ENCODE measurements around the gene TSPAN14. TPM values are rescaled to one million over a fixed set of nuclear protein-coding genes. Genes with fewer than 3 reads are reported as not detected.
"Not testable (repeated sequence)": the region's sequence is repeated elsewhere in the genome, so short reads cannot be mapped to it uniquely, and the experiment has no call there.

The TSPAN14 gene
- total and polyA plus RNA-seq, 12 donors: 13.1 to 112 (median 45.5) TPM

DNA sequence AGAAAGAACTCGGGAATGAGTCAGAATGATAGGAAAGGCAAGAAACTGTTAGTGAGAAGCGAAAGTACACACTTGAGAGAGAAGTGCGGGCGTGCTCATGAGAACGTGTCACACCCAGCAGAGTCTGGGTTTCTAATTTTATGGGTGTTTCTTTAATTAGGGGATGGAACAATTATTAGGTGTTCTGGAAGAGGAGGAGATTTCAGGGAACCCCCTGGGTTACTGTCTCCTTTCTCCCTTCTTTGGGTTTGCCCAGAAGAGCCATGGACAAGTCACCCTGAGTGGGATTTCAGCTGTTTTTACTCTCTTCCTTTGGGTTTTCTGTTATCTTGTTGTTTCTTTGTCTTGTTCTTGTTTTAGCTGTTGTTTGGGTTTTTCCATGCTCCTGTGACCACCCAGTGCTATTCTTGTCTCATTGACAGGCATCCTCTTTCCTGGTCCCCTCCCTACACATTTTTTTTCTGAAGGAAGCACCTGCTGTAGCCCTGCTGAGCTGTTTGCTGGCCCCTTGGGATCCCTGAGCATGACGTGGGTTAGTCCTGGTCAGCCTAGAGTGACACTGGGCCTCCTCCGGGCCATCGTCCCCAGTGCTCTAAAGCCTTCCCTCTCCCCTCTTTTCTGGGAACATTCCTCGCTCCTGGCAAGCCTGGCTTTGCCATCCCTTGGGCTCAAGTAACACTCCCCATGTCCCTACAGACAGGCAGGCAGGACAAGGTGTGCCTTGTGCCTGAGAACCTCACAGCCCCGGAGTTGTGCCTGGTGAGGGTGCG is 87.1 kb downstream of the TSPAN14 start:
- WGBS, 4 donors: 65 to 74% (median 73%) methylated on average over 11 of the region's 11 CpGs
- no peaks in the 10 kb centered on the region for H3K9me3 ChIP-seq (replicated peaks in 1 of 3)
- intact Hi-C loops (cut with DNase I): no loop called here
- TF ChIP-seq POLR2A (IDR thresholded peaks at IDR 0.05): no peak
- TF ChIP-seq, protein P1, sequence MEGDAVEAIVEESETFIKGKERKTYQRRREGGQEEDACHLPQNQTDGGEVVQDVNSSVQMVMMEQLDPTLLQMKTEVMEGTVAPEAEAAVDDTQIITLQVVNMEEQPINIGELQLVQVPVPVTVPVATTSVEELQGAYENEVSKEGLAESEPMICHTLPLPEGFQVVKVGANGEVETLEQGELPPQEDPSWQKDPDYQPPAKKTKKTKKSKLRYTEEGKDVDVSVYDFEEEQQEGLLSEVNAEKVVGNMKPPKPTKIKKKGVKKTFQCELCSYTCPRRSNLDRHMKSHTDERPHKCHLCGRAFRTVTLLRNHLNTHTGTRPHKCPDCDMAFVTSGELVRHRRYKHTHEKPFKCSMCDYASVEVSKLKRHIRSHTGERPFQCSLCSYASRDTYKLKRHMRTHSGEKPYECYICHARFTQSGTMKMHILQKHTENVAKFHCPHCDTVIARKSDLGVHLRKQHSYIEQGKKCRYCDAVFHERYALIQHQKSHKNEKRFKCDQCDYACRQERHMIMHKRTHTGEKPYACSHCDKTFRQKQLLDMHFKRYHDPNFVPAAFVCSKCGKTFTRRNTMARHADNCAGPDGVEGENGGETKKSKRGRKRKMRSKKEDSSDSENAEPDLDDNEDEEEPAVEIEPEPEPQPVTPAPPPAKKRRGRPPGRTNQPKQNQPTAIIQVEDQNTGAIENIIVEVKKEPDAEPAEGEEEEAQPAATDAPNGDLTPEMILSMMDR (IDR thresholded peaks at IDR 0.05): no peak
- no peaks in the 10 kb centered on the region for H3K27me3 ChIP-seq
- no peak overlapping the region for H3K27ac ChIP-seq
- no peaks in the 10 kb centered on the region for H3K36me3 ChIP-seq (replicated peaks in 1 of 2)
- H3K4me1 ChIP-seq (replicated peaks in 1 of 2): no peaks in the 10 kb centered on the region
- peak in 1 of 7 donors; percentile 52 for DNase-seq
- no peak overlapping the region for H3K4me3 ChIP-seq

DNA sequence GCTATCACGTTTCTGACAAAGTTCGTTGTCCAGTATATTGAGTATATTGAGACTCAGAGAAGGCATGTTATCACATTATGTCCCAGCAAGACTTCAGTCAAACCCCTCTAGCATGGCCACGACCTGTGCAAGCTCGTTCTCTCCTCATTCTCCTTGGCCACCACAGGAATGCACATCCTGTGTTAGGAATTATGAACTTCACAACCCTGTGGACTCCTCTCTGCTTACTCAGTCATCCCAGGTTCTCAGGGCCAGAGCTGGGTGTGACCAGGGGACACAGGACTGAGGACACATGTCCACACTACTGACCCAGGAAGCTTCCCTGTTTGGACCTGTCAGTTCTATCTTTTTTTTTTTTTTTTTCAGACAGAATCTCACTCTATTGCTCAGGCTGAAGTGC is 87.9 kb downstream of the TSPAN14 start:
- H3K27me3 ChIP-seq: no peaks in the 10 kb centered on the region
- 70 to 76% (median 75%) methylated on average over 4 of the region's 4 CpGs for WGBS, 4 donors
- no peaks in the 10 kb centered on the region for H3K9me3 ChIP-seq (replicated peaks in 1 of 3)
- H3K4me1 ChIP-seq (replicated peaks in 1 of 2): no peaks in the 10 kb centered on the region
- TF ChIP-seq, protein P1 (IDR thresholded peaks at IDR 0.05): no peak
- TF ChIP-seq POLR2A (IDR thresholded peaks at IDR 0.05): no peak
- intact Hi-C loops (cut with DNase I): no loop called here
- H3K27ac ChIP-seq: no peak overlapping the region
- H3K4me3 ChIP-seq: no peak overlapping the region
- H3K36me3 ChIP-seq (replicated peaks in 1 of 2): no peaks in the 10 kb centered on the region
- peak in 1 of 7 donors; percentile 17 for DNase-seq

DNA sequence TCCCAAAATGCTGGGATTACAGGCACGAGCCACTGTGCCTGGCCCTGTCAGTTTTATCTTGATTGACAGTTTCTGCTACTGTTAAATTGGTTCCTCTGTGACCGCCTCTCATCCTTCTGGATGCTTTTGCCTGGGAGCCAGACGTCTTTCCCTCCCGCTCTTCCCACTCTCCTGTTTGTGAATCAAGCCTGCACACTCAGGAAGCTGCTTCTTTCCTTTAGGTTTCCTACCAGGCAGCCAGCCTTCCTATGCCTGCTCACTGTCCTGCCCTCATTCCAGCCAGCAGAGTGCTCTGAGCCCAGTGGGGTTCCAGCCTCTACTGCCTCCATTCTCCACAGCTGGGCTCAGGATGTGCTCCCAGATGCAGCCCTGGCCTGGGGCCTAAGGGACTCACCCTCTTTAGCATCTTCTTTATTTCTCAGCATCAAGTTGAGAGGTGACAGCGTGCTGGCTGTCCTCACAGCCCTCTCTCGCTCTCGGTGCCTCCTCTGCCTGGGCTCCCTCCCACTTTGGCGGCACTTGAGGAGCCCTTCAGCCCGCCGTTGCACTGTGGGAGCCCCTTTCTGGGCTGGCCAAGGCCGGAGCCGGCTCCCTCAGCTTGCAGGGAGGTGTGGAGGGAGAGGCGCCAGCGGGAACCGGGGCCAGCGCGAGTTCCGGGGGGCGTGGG is 88.7 kb downstream of the TSPAN14 start:
- Histone ChIP-seq H3K27me3 (no peaks in the 10 kb centered on the region), H3K36me3 (replicated peaks in 1 of 2) (no peaks in the 10 kb centered on the region), H3K4me3 (no peak overlapping the region), H3K9me3 (replicated peaks in 1 of 3) (no peaks in the 10 kb centered on the region), H3K27ac (no peak overlapping the region), H3K4me1 (replicated peaks in 1 of 2) (no peaks in the 10 kb centered on the region)
- TF ChIP-seq, protein P1 (IDR thresholded peaks at IDR 0.05): no peak
- no peak for TF ChIP-seq POLR2A (IDR thresholded peaks at IDR 0.05)
- intact Hi-C loops (cut with DNase I): no loop called here
- DNase-seq: no peak
- WGBS, 4 donors: 87 to 91% (median 89%) methylated on average over 12 to 19 of the region's 19 CpGs

DNA sequence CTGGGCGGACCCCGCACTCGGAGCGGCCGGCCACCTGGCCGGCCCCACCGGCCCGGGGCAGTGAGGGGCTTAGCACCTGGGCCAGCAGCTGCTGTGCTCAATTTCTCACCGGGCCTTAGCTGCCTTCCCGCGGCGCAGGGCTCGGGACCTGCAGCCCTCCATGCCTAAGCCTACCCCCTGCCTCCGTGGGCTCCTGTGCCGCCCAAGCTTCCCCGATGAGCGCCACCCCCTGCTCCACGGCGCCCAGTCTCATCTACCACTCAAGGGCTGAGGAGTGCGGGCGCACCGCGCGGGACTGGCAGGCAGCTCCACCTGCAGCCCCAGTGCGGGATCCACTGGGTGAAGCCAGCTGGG is 89.2 kb downstream of the TSPAN14 start:
- H3K4me3 ChIP-seq; intact Hi-C loops (cut with DNase I); DNase-seq; H3K4me1 ChIP-seq (replicated peaks in 1 of 2); H3K27me3 ChIP-seq; H3K9me3 ChIP-seq (replicated peaks in 1 of 3); H3K36me3 ChIP-seq (replicated peaks in 1 of 2); H3K27ac ChIP-seq: not testable (repeated sequence)
- 94 to 98% (median 95%) methylated on average over 7 to 25 of the region's 25 CpGs for WGBS, 4 donors

Measured in adrenal gland (tissue), 12 donors.